HEK293 (cell line): ENCODE results near the gene SDC1.

Experiments
- CTCF ChIA-PET: fragments of 350-600 bp; formaldehyde crosslinking; extraction: SDS; loops from one replicate; lab custom pipeline; 2021; ENCODE audit warnings: antibody characterized with exemption; lab: Yijun Ruan, JAX
- POLR2A ChIA-PET: fragments of 300-600 bp; formaldehyde crosslinking; extraction: SDS; loops from one replicate; lab custom pipeline; 2020; ENCODE audit warnings: antibody characterized with exemption, inconsistent platforms; lab: Yijun Ruan, JAX
- H3K27ac ChIP-seq: fragments of 200-500 bp; sonication (Bioruptor generic); 2 replicates; pipeline ENCODE4 v1.5.1; 2014; ENCODE audit warnings: low read depth, low read length, control low read depth, inconsistent platforms; ENCODE audit errors: extremely low read depth
- H3K36me3 ChIP-seq, 2 experiments: fragments of 200-500 bp in 1 of 2; sonication (Bioruptor generic) in 1 of 2; 1 replicate in 1 of 2; 2 replicates in 1 of 2; pipeline ENCODE4 v1.5.1; 2014 to 2017; ENCODE audit warnings: inconsistent platforms in 2 of 2, low read length in 2 of 2; ENCODE audit not compliant: control insufficient read depth in 2 of 2, insufficient read depth in 1 of 2
- H3K4me1 ChIP-seq: fragments of 200-500 bp; sonication (Bioruptor generic); 2 replicates; pipeline ENCODE4 v1.5.1; 2014; ENCODE audit warnings: mild to moderate bottlenecking, low read length, inconsistent platforms; ENCODE audit not compliant: control insufficient read depth, insufficient read depth
- H3K4me3 ChIP-seq: 2 replicates; pipeline ENCODE4 v1.5.1; 2011; ENCODE audit warnings: low read depth, mild to moderate bottlenecking, control low read depth, low read length, moderate library complexity
- H3K9me3 ChIP-seq: fragments of 200-500 bp; sonication (Bioruptor generic); 2 replicates; pipeline ENCODE4 v1.5.1; 2014; ENCODE audit warnings: low read depth, low read length, inconsistent platforms; ENCODE audit not compliant: control insufficient read depth, insufficient read depth
- EGR2 ChIP-seq: fragments of 450-650 bp; formaldehyde crosslinking; IDR thresholded peaks from 2 replicates; pipeline ENCODE4 v1.5.1; 2016; ENCODE audit warnings: low read depth, missing biosample characterization, missing genetic modification characterization
- HIC1 ChIP-seq: fragments of 450-650 bp; formaldehyde crosslinking; IDR thresholded peaks from 2 replicates; pipeline ENCODE4 v1.5.1; 2016; ENCODE audit warnings: missing biosample characterization, missing genetic modification characterization
- PRDM10 ChIP-seq: fragments of 450-650 bp; formaldehyde crosslinking; IDR thresholded peaks from 2 replicates; pipeline ENCODE4 v1.5.1; 2016; ENCODE audit warnings: missing biosample characterization, missing genetic modification characterization
- TSHZ1 ChIP-seq: fragments of 450-650 bp; formaldehyde crosslinking; IDR thresholded peaks from 2 replicates; pipeline ENCODE4 v1.5.1; 2016; ENCODE audit warnings: missing biosample characterization, missing genetic modification characterization, borderline replicate concordance
- ZBTB26 ChIP-seq: fragments of 450-650 bp; formaldehyde crosslinking; optimal IDR thresholded peaks from 2 replicates; pipeline ENCODE3; 2016; ENCODE audit warnings: missing biosample characterization, mild to moderate bottlenecking, missing genetic modification characterization
- ZBTB49 ChIP-seq: fragments of 450-650 bp; formaldehyde crosslinking; IDR thresholded peaks from 2 replicates; pipeline ENCODE4 v1.5.1; 2016; ENCODE audit warnings: missing biosample characterization, missing genetic modification characterization, low read depth
- ZFP37 ChIP-seq: fragments of 450-650 bp; formaldehyde crosslinking; IDR thresholded peaks from 2 replicates; pipeline ENCODE4 v1.5.1; 2016; ENCODE audit warnings: missing biosample characterization, missing genetic modification characterization
- ZNF114 ChIP-seq: fragments of 450-650 bp; formaldehyde crosslinking; IDR thresholded peaks from 2 replicates; pipeline ENCODE4 v1.5.0; 2017; ENCODE audit warnings: missing biosample characterization, missing genetic modification characterization
- ZNF146 ChIP-seq: fragments of 450-650 bp; formaldehyde crosslinking; IDR thresholded peaks from 2 replicates; pipeline ENCODE4 v1.5.1; 2016; ENCODE audit warnings: missing biosample characterization, missing genetic modification characterization
- ZNF175 ChIP-seq: fragments of 450-650 bp; formaldehyde crosslinking; IDR thresholded peaks from 2 replicates; pipeline ENCODE4 v1.5.1; 2016; ENCODE audit warnings: missing biosample characterization, missing genetic modification characterization
- ZNF311 ChIP-seq: fragments of 450-650 bp; formaldehyde crosslinking; IDR thresholded peaks from 2 replicates; pipeline ENCODE4 v1.5.1; 2017; ENCODE audit warnings: missing biosample characterization, missing genetic modification characterization, borderline replicate concordance
- ZNF354C ChIP-seq: fragments of 450-650 bp; formaldehyde crosslinking; IDR thresholded peaks from 2 replicates; pipeline ENCODE4 v1.5.1; 2016; ENCODE audit warnings: missing biosample characterization, missing genetic modification characterization, low read depth, borderline replicate concordance
- ZNF366 ChIP-seq: fragments of 450-650 bp; formaldehyde crosslinking; conservative IDR thresholded peaks from 2 replicates; pipeline ENCODE4 v1.5.1; 2016; ENCODE audit warnings: missing biosample characterization, missing genetic modification characterization
- ZNF37A ChIP-seq: fragments of 450-650 bp; IDR thresholded peaks from 2 replicates; pipeline ENCODE4 v1.5.1; 2018; ENCODE audit warnings: missing biosample characterization, missing genetic modification characterization
- ZNF488 ChIP-seq: fragments of 450-650 bp; formaldehyde crosslinking; IDR thresholded peaks from 2 replicates; pipeline ENCODE4 v1.5.1; 2016; ENCODE audit warnings: missing biosample characterization, missing genetic modification characterization
- ZNF529 ChIP-seq: fragments of 450-650 bp; formaldehyde crosslinking; IDR thresholded peaks from 2 replicates; pipeline ENCODE4 v1.5.1; 2017; ENCODE audit warnings: missing genetic modification characterization, missing biosample characterization; ENCODE audit not compliant: insufficient replicate concordance
- ZNF664 ChIP-seq: fragments of 450-650 bp; formaldehyde crosslinking; IDR thresholded peaks from 2 replicates; pipeline ENCODE4 v1.5.1; 2016; ENCODE audit warnings: missing biosample characterization, missing genetic modification characterization
- ZNF747 ChIP-seq: fragments of 450-650 bp; formaldehyde crosslinking; IDR thresholded peaks from 2 replicates; pipeline ENCODE4 v1.5.1; 2016; ENCODE audit warnings: missing biosample characterization, missing genetic modification characterization
- ZNF768 ChIP-seq: fragments of 450-650 bp; formaldehyde crosslinking; IDR thresholded peaks from 2 replicates; pipeline ENCODE4 v1.5.1; 2018; ENCODE audit warnings: missing biosample characterization, mild to moderate bottlenecking, missing genetic modification characterization
- ZNF791 ChIP-seq: fragments of 450-650 bp; formaldehyde crosslinking; IDR thresholded peaks from 2 replicates; pipeline ENCODE4 v1.5.1; 2016; ENCODE audit warnings: missing biosample characterization, missing genetic modification characterization

SDC1 gene

GRCh38 chr2:20205915-20206524 is 18.9 kb downstream of the SDC1 start:
- H3K36me3 ChIP-seq = peaks cover 0 to 42% of the 10 kb centered on the region in 2 experiments; a peak in 1 of 3 replicates
- CTCF ChIA-PET = no interaction called here
- POLR2A ChIA-PET = no interaction called here
- TF ChIP-seq ZNF747 (tag by site-specific recombination) = no peak
- TF ChIP-seq ZNF791 (tag by site-specific recombination) = no peak
- no peak for TF ChIP-seq PRDM10 (tag by site-specific recombination)
- TF ChIP-seq ZNF664 (tag by site-specific recombination) = no peak
- TF ChIP-seq ZBTB49 (tag by site-specific recombination) = no peak
- TF ChIP-seq ZNF175 (tag by site-specific recombination) = no peak
- TF ChIP-seq ZNF311 (tag by site-specific recombination) = no peak
- TF ChIP-seq ZNF366 (tag by site-specific recombination) = no peak
- TF ChIP-seq ZNF529 = no peak
- no peak for TF ChIP-seq ZNF114 (tag by site-specific recombination)
- no peak for TF ChIP-seq ZNF37A (tag by site-specific recombination)
- TF ChIP-seq HIC1 (tag by site-specific recombination) = no peak
- no peak for TF ChIP-seq ZNF768
- TF ChIP-seq ZNF488 (tag by site-specific recombination) = no peak
- no peak for TF ChIP-seq ZBTB26
- TF ChIP-seq ZNF354C = no peak
- TF ChIP-seq EGR2 (tag by site-specific recombination) = no peak
- no peak for TF ChIP-seq TSHZ1 (tag by site-specific recombination)
- TF ChIP-seq ZNF146 (tag by site-specific recombination) = no peak
- TF ChIP-seq ZFP37 (tag by site-specific recombination) = no peak
- H3K4me3 ChIP-seq = no peak overlapping the region
- H3K27ac ChIP-seq = no peak overlapping the region
- no peaks in the 10 kb centered on the region for H3K9me3 ChIP-seq
- 0 out of 2 replicates have a peak, but pooled peaks cover 3% of the 10 kb centered on the region for H3K4me1 ChIP-seq
